IMR-90 (cell line): ENCODE measurements around the gene CASK. TPM values are rescaled to one million over a fixed set of nuclear protein-coding genes. Genes with fewer than 3 reads are reported as not detected.

Source experiments
- ATAC-seq: fragments of 200-7000 bp; cut with Tn5 transposase; 2 replicates; pipeline ENCODE4 v1.9.1; 2020; ENCODE audit warnings: low read depth, mild to moderate bottlenecking, moderate library complexity
- BruUV-seq: library from RNA; stranded (reverse); fragments of 400-500 nt; replicated peaks from 2 replicates; lab custom pipeline; 2021; lab: Mats Ljungman, UMichigan
- CTCF ChIA-PET: fragments of 300-600 bp; formaldehyde crosslinking; extraction: SDS; loops from one replicate; lab custom pipeline; 2021; ENCODE audit warnings: antibody characterized with exemption; lab: Yijun Ruan, JAX
- POLR2A ChIA-PET: fragments of 300-600 bp; sonication (Branson Sonifier 250); formaldehyde crosslinking; loops from one replicate; lab custom pipeline; 2022; ENCODE audit warnings: antibody characterized with exemption; ENCODE audit not compliant: unreplicated experiment; lab: Charles Lee
- DNase-seq: peaks from one replicate; pipeline ENCODE4 v3.0.0; 2013
- H2AFZ ChIP-seq: replicated peaks from 2 replicates; pipeline ENCODE3; 2013; ENCODE audit warnings: low read length, mild to moderate bottlenecking; ENCODE audit not compliant: poor library complexity
- H2AK5ac ChIP-seq: 2 replicates; pipeline ENCODE4 v1.6.1; 2013; ENCODE audit warnings: low read depth, low read length, inconsistent platforms
- H2AK9ac ChIP-seq: replicated peaks from 2 replicates; pipeline ENCODE3; 2013; ENCODE audit warnings: mild to moderate bottlenecking, low read depth, low read length, moderate library complexity; ENCODE audit not compliant: poor library complexity
- H2BK120ac ChIP-seq: 2 replicates; pipeline ENCODE4 v1.6.1; 2013; ENCODE audit warnings: low read depth, low read length, inconsistent platforms
- H2BK15ac ChIP-seq: 3 replicates; pipeline ENCODE4 v1.6.1; 2013; ENCODE audit warnings: low read depth, low read length, inconsistent platforms
- H2BK20ac ChIP-seq: 2 replicates; pipeline ENCODE4 v1.6.1; 2013; ENCODE audit warnings: low read depth, mild to moderate bottlenecking, inconsistent platforms, low read length, moderate library complexity
- H2BK5ac ChIP-seq: 2 replicates; pipeline ENCODE4 v1.6.1; 2013; ENCODE audit warnings: mild to moderate bottlenecking, low read depth, low read length, inconsistent platforms; ENCODE audit not compliant: poor library complexity, severe bottlenecking
- H3K14ac ChIP-seq: replicated peaks from 2 replicates; pipeline ENCODE4 v1.6.1; 2013; ENCODE audit warnings: low read depth, low read length, inconsistent platforms
- H3K18ac ChIP-seq: 2 replicates; pipeline ENCODE4 v1.6.1; 2013; ENCODE audit warnings: low read depth, low read length, control low read depth
- H3K23ac ChIP-seq: 2 replicates; pipeline ENCODE4 v1.6.1; 2013; ENCODE audit warnings: low read depth, low read length, inconsistent platforms
- H3K27ac ChIP-seq: 2 replicates; pipeline ENCODE4 v1.5.1; 2013; ENCODE audit warnings: mild to moderate bottlenecking, control low read depth, low read length; ENCODE audit not compliant: insufficient read depth
- H3K27me3 ChIP-seq: 2 replicates; pipeline ENCODE4 v1.6.1; 2013; ENCODE audit warnings: low read length; ENCODE audit not compliant: control insufficient read depth, insufficient read depth
- H3K36me3 ChIP-seq: 2 replicates; pipeline ENCODE4 v1.6.1; 2013; ENCODE audit warnings: low read length, mixed read lengths; ENCODE audit not compliant: control insufficient read depth, insufficient read depth
- H3K4ac ChIP-seq: 2 replicates; pipeline ENCODE4 v1.6.1; 2013; ENCODE audit warnings: low read depth, low read length, inconsistent platforms
- H3K4me1 ChIP-seq: 2 replicates; pipeline ENCODE4 v1.6.1; 2013; ENCODE audit warnings: low read length, mixed read lengths; ENCODE audit not compliant: control insufficient read depth, insufficient read depth
- H3K4me2 ChIP-seq: 2 replicates; pipeline ENCODE4 v1.6.1; 2013; ENCODE audit warnings: low read depth, mild to moderate bottlenecking, control low read depth, low read length, moderate library complexity
- H3K4me3 ChIP-seq: 2 replicates; pipeline ENCODE4 v1.5.1; 2013; ENCODE audit warnings: low read depth, mild to moderate bottlenecking, control low read depth, low read length, moderate library complexity; ENCODE audit not compliant: insufficient read depth
- H3K56ac ChIP-seq: 2 replicates; pipeline ENCODE4 v1.6.1; 2013; ENCODE audit warnings: low read length, inconsistent platforms; ENCODE audit not compliant: insufficient read depth; ENCODE audit errors: extremely low read depth
- H3K79me1 ChIP-seq, 2 experiments: 2 replicates each; pipeline ENCODE4 v1.6.1; 2013; ENCODE audit warnings: low read length in 2 of 2, inconsistent platforms in 1 of 2, low read depth in 1 of 2
- H3K9ac ChIP-seq: 2 replicates; pipeline ENCODE4 v1.6.1; 2013; ENCODE audit warnings: low read depth, low read length, control low read depth
- H3K9me1 ChIP-seq: 2 replicates; pipeline ENCODE4 v1.6.1; 2013; ENCODE audit warnings: low read length, inconsistent platforms; ENCODE audit not compliant: insufficient read depth
- H3K9me3 ChIP-seq: 2 replicates; pipeline ENCODE4 v1.6.1; 2013; ENCODE audit warnings: low read length; ENCODE audit not compliant: control insufficient read depth, insufficient read depth
- H4K20me1 ChIP-seq: 2 replicates; pipeline ENCODE4 v1.6.1; 2013; ENCODE audit warnings: low read length, inconsistent platforms; ENCODE audit not compliant: insufficient read depth
- H4K5ac ChIP-seq: 2 replicates; pipeline ENCODE4 v1.6.1; 2013; ENCODE audit warnings: mild to moderate bottlenecking, low read depth, low read length, control low read depth
- H4K8ac ChIP-seq, 2 experiments: 2 replicates each; pipeline ENCODE4 v1.6.1; 2013; ENCODE audit warnings: low read depth in 2 of 2, low read length in 2 of 2, control low read depth in 1 of 2, inconsistent platforms in 1 of 2
- H4K91ac ChIP-seq: 2 replicates; pipeline ENCODE4 v1.6.1; 2013; ENCODE audit warnings: low read depth, low read length, inconsistent platforms; ENCODE audit not compliant: insufficient read depth
- BHLHE40 ChIP-seq: fragments of 150-350 bp; IDR thresholded peaks from 2 replicates; pipeline ENCODE4 v1.6.1; 2016; ENCODE audit warnings: mild to moderate bottlenecking, low read depth, low read length
- CEBPB ChIP-seq: IDR thresholded peaks from 2 replicates; pipeline ENCODE4 v1.6.1; 2012; ENCODE audit warnings: low read depth, low read length, improper control_type of control experiment
- CHD1 ChIP-seq: IDR thresholded peaks from 2 replicates; pipeline ENCODE4 v1.6.1; 2012; ENCODE audit warnings: low read depth, low read length, improper control_type of control experiment
- FOS ChIP-seq: fragments of 150-350 bp; IDR thresholded peaks from 2 replicates; pipeline ENCODE4 v1.6.1; 2016; ENCODE audit warnings: low read depth, low read length
- MAFK ChIP-seq: IDR thresholded peaks from 2 replicates; pipeline ENCODE4 v1.6.1; 2012; ENCODE audit warnings: low read depth, low read length, improper control_type of control experiment
- MAZ ChIP-seq: IDR thresholded peaks from 2 replicates; pipeline ENCODE4 v1.6.1; 2012; ENCODE audit warnings: low read depth, mild to moderate bottlenecking, low read length, improper control_type of control experiment, moderate library complexity, borderline replicate concordance
- MXI1 ChIP-seq: IDR thresholded peaks from 2 replicates; pipeline ENCODE4 v1.6.1; 2012; ENCODE audit warnings: low read depth, mild to moderate bottlenecking, low read length, moderate library complexity, borderline replicate concordance
- NFE2L2 ChIP-seq: fragments of 150-350 bp; IDR thresholded peaks from 2 replicates; pipeline ENCODE4 v1.6.1; 2016; ENCODE audit warnings: low read depth, mild to moderate bottlenecking, low read length
- POLR2A ChIP-seq: IDR thresholded peaks from 2 replicates; pipeline ENCODE4 v1.6.1; 2012; ENCODE audit warnings: mild to moderate bottlenecking, low read depth, low read length
- RAD21 ChIP-seq: IDR thresholded peaks from 2 replicates; pipeline ENCODE4 v1.6.1; 2012; ENCODE audit warnings: low read length, improper control_type of control experiment
- RCOR1 ChIP-seq: IDR thresholded peaks from 2 replicates; pipeline ENCODE4 v1.6.1; 2012; ENCODE audit warnings: mild to moderate bottlenecking, low read length, improper control_type of control experiment; ENCODE audit not compliant: insufficient replicate concordance
- RFX5 ChIP-seq: IDR thresholded peaks from 2 replicates; pipeline ENCODE4 v1.8.0; 2012; ENCODE audit warnings: low read depth, mild to moderate bottlenecking, low read length, moderate library complexity
- SMC3 ChIP-seq: fragments of 150-350 bp; IDR thresholded peaks from 2 replicates; pipeline ENCODE4 v1.6.1; 2016; ENCODE audit warnings: low read depth, mild to moderate bottlenecking, antibody characterized with exemption, low read length, moderate library complexity
- WGBS, 2 experiments: methylation state at CpG; one replicate each; pipeline versions ENCODE4 v1.1.5 to v1.1.7; 2013; ENCODE audit warnings: missing lambda C conversion rate in 2 of 2; ENCODE audit not compliant: insufficient read length in 1 of 2; ENCODE audit errors: extremely low coverage in 2 of 2; 5-methylcytosine and 5-hydroxymethylcytosine counted together
- dilution Hi-C: fragments of 300-500 bp; cut with HindIII; formaldehyde crosslinking; loops from one replicate; pipeline ENCODE4 v1.14.3; 2018; ENCODE audit warnings: low sequenced_read_pairs; ENCODE audit not compliant: unreplicated experiment
- in situ Hi-C: fragments of 300-500 bp; cut with MboI; formaldehyde crosslinking; loops from 3 replicates; pipeline ENCODE4 v1.14.3; 2019; ENCODE audit warnings: low sequenced_read_pairs, inconsistent platforms, mixed read lengths
- intact Hi-C: fragments of 100-400 bp; cut with micrococcal nuclease; formaldehyde crosslinking; loops from 2 replicates; pipeline ENCODE4 v1.10.0; 2022
- polyA plus RNA-seq, 3 experiments: library from polyadenylated mRNA; depleted of rRNA; stranded (reverse); fragments of >200 nt; gene quantifications; 2 replicates each; pipeline ENCODE4 v1.2.3, GENCODE V29; 2012; ENCODE audit warnings: low replicate concordance in 1 of 3
- total RNA-seq: library from RNA; depleted of rRNA; stranded (reverse); fragments of >200 nt; gene quantifications from 2 replicates; pipeline ENCODE4 v1.2.3, GENCODE V29; 2012
- TF ChIP-seq, protein P1 (sequence below): fragments of 150-350 bp; IDR thresholded peaks from 2 replicates; pipeline ENCODE4 v1.6.1; 2017; ENCODE audit warnings: mild to moderate bottlenecking, antibody characterized with exemption, low read length, low read depth
- TF ChIP-seq, protein P2 (sequence below): fragments of 150-350 bp; IDR thresholded peaks from 2 replicates; pipeline ENCODE4 v1.6.1; 2016; ENCODE audit warnings: low read depth, mild to moderate bottlenecking, low read length, moderate library complexity, borderline replicate concordance
- TF ChIP-seq, protein P3 (sequence below): conservative IDR thresholded peaks from 2 replicates; pipeline ENCODE4 v1.5.1; 2012; ENCODE audit warnings: mild to moderate bottlenecking, low read depth, low read length, improper control_type of control experiment

The CASK gene
- total and polyA plus RNA-seq, 2 of the 4 experiments (the other 2 are of a cell fraction) = 9.4 to 17.7 TPM

DNA sequence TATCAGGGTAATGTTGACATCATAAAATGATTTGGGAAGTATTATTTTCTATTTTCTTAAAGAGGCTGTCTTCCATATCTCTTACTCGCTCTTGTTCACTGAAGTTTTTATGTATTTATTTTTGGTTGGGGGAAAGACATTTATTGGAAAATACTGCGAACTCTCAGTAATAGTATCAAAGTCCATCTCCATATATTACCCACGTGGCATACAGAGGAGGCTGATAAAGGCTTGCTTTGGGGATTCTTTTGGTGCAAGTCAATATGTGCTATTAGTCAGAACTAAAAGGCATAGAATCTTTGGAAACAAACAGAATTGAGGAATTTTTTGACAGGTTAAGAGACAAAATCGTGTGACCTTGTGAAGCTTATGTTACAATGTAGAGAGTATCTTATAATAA is 374.9 kb downstream of the CASK start:
- Histone ChIP-seq H2BK120ac (no peak overlapping the region), H3K9me1 (no peaks in the 10 kb centered on the region), H3K4me1 (no peaks in the 10 kb centered on the region), H3K27me3 (peaks cover 3% of the 10 kb centered on the region), H2AK5ac (no peak overlapping the region), H3K4me3 (no peak overlapping the region), H3K56ac (no peak overlapping the region), H2BK20ac (no peak overlapping the region), H2AK9ac (no peak overlapping the region), H4K91ac (no peak overlapping the region), H2AFZ (no peak overlapping the region), H4K5ac (no peak overlapping the region), H3K9me3 (no peaks in the 10 kb centered on the region), H3K23ac (no peak overlapping the region), H3K18ac (no peak overlapping the region), H3K27ac (no peak overlapping the region), H3K9ac (no peak overlapping the region), H2BK5ac (no peak overlapping the region), H4K8ac (no peak overlapping the region), H3K79me1 (no peaks in the 10 kb centered on the region), H3K4ac (no peak overlapping the region), H3K4me2 (no peak overlapping the region), H2BK15ac (no peak overlapping the region), H3K14ac (no peak overlapping the region), H3K36me3 (0 out of 2 replicates have a peak, but pooled peaks cover 1% of the 10 kb centered on the region), H4K20me1 (no peaks in the 10 kb centered on the region)
- ATAC-seq (no peak), DNase-seq (no peak)
- dilution Hi-C loops = no loop called here
- no peak for TF ChIP-seq RCOR1
- TF ChIP-seq BHLHE40 = no peak
- TF ChIP-seq, protein P1, sequence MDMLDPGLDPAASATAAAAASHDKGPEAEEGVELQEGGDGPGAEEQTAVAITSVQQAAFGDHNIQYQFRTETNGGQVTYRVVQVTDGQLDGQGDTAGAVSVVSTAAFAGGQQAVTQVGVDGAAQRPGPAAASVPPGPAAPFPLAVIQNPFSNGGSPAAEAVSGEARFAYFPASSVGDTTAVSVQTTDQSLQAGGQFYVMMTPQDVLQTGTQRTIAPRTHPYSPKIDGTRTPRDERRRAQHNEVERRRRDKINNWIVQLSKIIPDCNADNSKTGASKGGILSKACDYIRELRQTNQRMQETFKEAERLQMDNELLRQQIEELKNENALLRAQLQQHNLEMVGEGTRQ = no peak
- no peak for TF ChIP-seq RAD21
- TF ChIP-seq CEBPB = no peak
- TF ChIP-seq FOS = no peak
- TF ChIP-seq MAFK = no peak
- no peak for TF ChIP-seq POLR2A
- no peak for TF ChIP-seq CHD1
- TF ChIP-seq MXI1 = no peak
- TF ChIP-seq NFE2L2 = no peak
- TF ChIP-seq, protein P2, sequence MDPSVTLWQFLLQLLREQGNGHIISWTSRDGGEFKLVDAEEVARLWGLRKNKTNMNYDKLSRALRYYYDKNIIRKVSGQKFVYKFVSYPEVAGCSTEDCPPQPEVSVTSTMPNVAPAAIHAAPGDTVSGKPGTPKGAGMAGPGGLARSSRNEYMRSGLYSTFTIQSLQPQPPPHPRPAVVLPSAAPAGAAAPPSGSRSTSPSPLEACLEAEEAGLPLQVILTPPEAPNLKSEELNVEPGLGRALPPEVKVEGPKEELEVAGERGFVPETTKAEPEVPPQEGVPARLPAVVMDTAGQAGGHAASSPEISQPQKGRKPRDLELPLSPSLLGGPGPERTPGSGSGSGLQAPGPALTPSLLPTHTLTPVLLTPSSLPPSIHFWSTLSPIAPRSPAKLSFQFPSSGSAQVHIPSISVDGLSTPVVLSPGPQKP = no peak
- no peak for TF ChIP-seq RFX5
- no peak for TF ChIP-seq SMC3
- no peak for TF ChIP-seq MAZ
- TF ChIP-seq, protein P3, sequence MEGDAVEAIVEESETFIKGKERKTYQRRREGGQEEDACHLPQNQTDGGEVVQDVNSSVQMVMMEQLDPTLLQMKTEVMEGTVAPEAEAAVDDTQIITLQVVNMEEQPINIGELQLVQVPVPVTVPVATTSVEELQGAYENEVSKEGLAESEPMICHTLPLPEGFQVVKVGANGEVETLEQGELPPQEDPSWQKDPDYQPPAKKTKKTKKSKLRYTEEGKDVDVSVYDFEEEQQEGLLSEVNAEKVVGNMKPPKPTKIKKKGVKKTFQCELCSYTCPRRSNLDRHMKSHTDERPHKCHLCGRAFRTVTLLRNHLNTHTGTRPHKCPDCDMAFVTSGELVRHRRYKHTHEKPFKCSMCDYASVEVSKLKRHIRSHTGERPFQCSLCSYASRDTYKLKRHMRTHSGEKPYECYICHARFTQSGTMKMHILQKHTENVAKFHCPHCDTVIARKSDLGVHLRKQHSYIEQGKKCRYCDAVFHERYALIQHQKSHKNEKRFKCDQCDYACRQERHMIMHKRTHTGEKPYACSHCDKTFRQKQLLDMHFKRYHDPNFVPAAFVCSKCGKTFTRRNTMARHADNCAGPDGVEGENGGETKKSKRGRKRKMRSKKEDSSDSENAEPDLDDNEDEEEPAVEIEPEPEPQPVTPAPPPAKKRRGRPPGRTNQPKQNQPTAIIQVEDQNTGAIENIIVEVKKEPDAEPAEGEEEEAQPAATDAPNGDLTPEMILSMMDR = no peak
- POLR2A ChIA-PET = no interaction called here
- no CpG with 5 or more reads among the region's 4 CpGs for WGBS, 2 experiments
- intact Hi-C loops = no loop called here
- BruUV-seq = no TSS peak
- in situ Hi-C loops = no loop called here
- CTCF ChIA-PET = no interaction called here
